PC-9 (cell line): ENCODE measurements around the gene ERP27. TPM values are rescaled to one million over a fixed set of nuclear protein-coding genes. Genes with fewer than 3 reads are reported as not detected.

Source experiments
- BruUV-seq: library from RNA; stranded (reverse); fragments of 400-500 nt; replicated peaks from 2 replicates; lab custom pipeline; 2021; lab: Mats Ljungman, UMichigan
- CTCF ChIA-PET: fragments of 300-600 bp; sonication (Branson Sonifier 250); formaldehyde crosslinking; loops from one replicate; lab custom pipeline; 2022; ENCODE audit warnings: antibody characterized with exemption; lab: Charles Lee
- POLR2A ChIA-PET: fragments of 300-600 bp; sonication (Branson Sonifier 250); formaldehyde crosslinking; loops from one replicate; lab custom pipeline; 2022; ENCODE audit warnings: antibody characterized with exemption; ENCODE audit not compliant: unreplicated experiment; lab: Charles Lee
- DNase-seq, 2 experiments: peaks; one replicate each; pipeline versions ENCODE4 v3.0.0 to v3.0.0-alpha.2; 2015 to 2022; ENCODE audit warnings: mixed read lengths in 1 of 2
- H2AFZ ChIP-seq: fragments of 200-600 bp; sonication (generic); 2 replicates; pipeline ENCODE4 v1.8.1; 2017; ENCODE audit warnings: antibody characterized with exemption
- H3F3A ChIP-seq: fragments of 200-600 bp; sonication (generic); 2 replicates; pipeline ENCODE4 v1.8.1; 2017; ENCODE audit warnings: antibody characterized with exemption, mild to moderate bottlenecking, low read depth; ENCODE audit not compliant: insufficient read depth
- H3K27ac ChIP-seq: fragments of 200-600 bp; sonication (generic); 2 replicates; pipeline ENCODE4 v1.6.1; 2016; ENCODE audit warnings: mixed run types
- H3K27me3 ChIP-seq: fragments of 200-600 bp; sonication (generic); 2 replicates; pipeline ENCODE4 v1.6.1; 2016; ENCODE audit warnings: low read depth, mixed run types; ENCODE audit not compliant: insufficient read depth
- H3K36me3 ChIP-seq: fragments of 200-600 bp; sonication (generic); 2 replicates; pipeline ENCODE4 v1.6.1; 2016; ENCODE audit warnings: low read depth, mixed run types
- H3K4me1 ChIP-seq: fragments of 200-600 bp; sonication (generic); replicated peaks from 2 replicates; pipeline ENCODE4 v1.6.1; 2016; ENCODE audit warnings: mixed run types; ENCODE audit not compliant: insufficient read depth
- H3K4me2 ChIP-seq: fragments of 200-600 bp; sonication (generic); 2 replicates; pipeline ENCODE4 v1.6.1; 2017; ENCODE audit warnings: mixed run types
- H3K4me3 ChIP-seq: fragments of 200-600 bp; sonication (generic); 2 replicates; pipeline ENCODE4 v1.6.1; 2016; ENCODE audit warnings: mixed run types
- H3K79me2 ChIP-seq: fragments of 200-600 bp; sonication (generic); 2 replicates; pipeline ENCODE4 v1.6.1; 2017; ENCODE audit warnings: low read depth, mixed run types
- H3K9me2 ChIP-seq: fragments of 200-600 bp; sonication (generic); 2 replicates; pipeline ENCODE4 v1.8.1; 2017; ENCODE audit warnings: mild to moderate bottlenecking; ENCODE audit not compliant: insufficient read depth
- H3K9me3 ChIP-seq: fragments of 200-600 bp; sonication (generic); 2 replicates; pipeline ENCODE4 v1.8.1; 2016; ENCODE audit warnings: low read depth; ENCODE audit not compliant: insufficient read depth
- H4K20me1 ChIP-seq: fragments of 200-600 bp; sonication (generic); 2 replicates; pipeline ENCODE4 v1.8.1; 2017; ENCODE audit not compliant: insufficient read depth
- CTCF ChIP-seq: fragments of 200-600 bp; sonication (generic); conservative IDR thresholded peaks from 2 replicates; pipeline ENCODE4 v1.6.1; 2017; ENCODE audit warnings: mixed run types, antibody characterized with exemption, mild to moderate bottlenecking, moderate library complexity
- EZH2 ChIP-seq: fragments of 200-600 bp; sonication (generic); IDR thresholded peaks from 2 replicates; pipeline ENCODE4 v1.8.0; 2017; ENCODE audit warnings: antibody characterized with exemption, low read depth
- intact Hi-C: fragments of 100-400 bp; cut with micrococcal nuclease; formaldehyde crosslinking; loops from one replicate; pipeline ENCODE4 v1.10.0; 2022; ENCODE audit not compliant: unreplicated experiment
- total RNA-seq: library from RNA; stranded (reverse); gene quantifications from 2 replicates; pipeline ENCODE4 v1.2.3, GENCODE V29; 2021

ERP27 gene
- total RNA-seq, 1 experiment from 2014 or later: 33.4 TPM

DNA sequence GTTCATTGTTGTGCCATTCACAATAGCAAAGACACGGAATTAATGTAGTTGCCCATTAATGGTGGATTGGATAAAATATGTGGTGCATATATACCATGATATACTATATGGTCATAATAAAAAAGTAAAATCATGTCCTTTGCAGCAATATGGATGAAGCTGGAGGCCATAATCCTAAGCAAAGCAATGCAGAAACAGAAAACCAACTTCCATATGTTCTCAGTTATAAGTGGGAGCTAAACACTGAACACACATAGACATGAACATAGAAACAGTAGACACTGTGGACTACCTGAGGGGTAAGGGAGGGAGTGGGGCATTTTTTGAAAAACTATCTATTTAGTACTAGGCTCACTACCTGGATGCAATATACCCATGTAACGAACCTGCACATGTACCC, 3.0 kb upstream of the ERP27 start:
- Histone ChIP-seq H3K9me3 (no peaks in the 10 kb centered on the region), H3F3A (no peaks in the 10 kb centered on the region), H2AFZ (no peak overlapping the region), H3K27ac (no peak overlapping the region), H3K4me3 (no peak overlapping the region), H3K36me3 (peaks cover 26% of the 10 kb centered on the region; the same call in 1 of the 2 replicates), H3K79me2 (no peaks in the 10 kb centered on the region), H3K4me1 (no peaks in the 10 kb centered on the region), H3K27me3 (no peaks in the 10 kb centered on the region), H3K9me2 (no peaks in the 10 kb centered on the region), H4K20me1 (no peaks in the 10 kb centered on the region), H3K4me2 (no peak overlapping the region)
- TF ChIP-seq EZH2 (no peak), CTCF (no peak)
- CTCF ChIA-PET: no interaction called here
- POLR2A ChIA-PET: no interaction called here
- intact Hi-C loops: no loop called here
- BruUV-seq: no TSS peak
- no peak for DNase-seq

DNA sequence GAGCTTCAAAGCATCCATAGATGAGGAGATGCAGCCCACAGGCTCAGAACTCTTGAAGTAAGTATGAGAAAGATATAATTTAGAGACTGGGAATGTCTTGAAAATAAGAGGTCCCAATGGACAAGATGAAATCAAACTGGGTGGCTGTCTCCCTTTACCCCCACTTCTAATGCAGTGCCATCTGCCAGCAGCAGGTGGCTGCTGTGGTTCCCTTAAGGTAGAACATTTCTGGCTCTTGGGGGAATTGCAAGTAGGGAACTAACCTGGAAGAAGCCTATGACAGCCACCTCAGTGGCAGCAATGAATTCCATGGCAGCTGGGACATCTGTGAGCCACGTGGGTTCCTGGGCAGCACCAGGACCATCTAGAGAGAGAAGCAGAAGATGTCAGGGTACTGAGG, 648 bp downstream of the ERP27 start:
- H3K4me1 ChIP-seq: peaks cover 32% of the 10 kb centered on the region
- BruUV-seq: no TSS peak
- ChIA-PET CTCF (no interaction called here), POLR2A (no interaction called here)
- H2AFZ ChIP-seq: no peak overlapping the region
- H3F3A ChIP-seq: peaks cover 17% of the 10 kb centered on the region
- no peak overlapping the region for H3K4me2 ChIP-seq
- DNase-seq: no peak
- H3K9me3 ChIP-seq: peaks cover 9% of the 10 kb centered on the region
- no peak overlapping the region for H3K4me3 ChIP-seq
- no peaks in the 10 kb centered on the region for H4K20me1 ChIP-seq
- peaks cover 29% of the 10 kb centered on the region for H3K36me3 ChIP-seq
- no peak overlapping the region for H3K27ac ChIP-seq
- TF ChIP-seq CTCF (no peak; the same call in 1 of the 2 replicates), EZH2 (no peak)
- no peaks in the 10 kb centered on the region for H3K9me2 ChIP-seq
- intact Hi-C loops: no loop called here
- H3K27me3 ChIP-seq: no peaks in the 10 kb centered on the region
- H3K79me2 ChIP-seq: no peaks in the 10 kb centered on the region

- POLR2A ChIA-PET: interaction anchor here (0.6 to 0.7 kb wide), 2 partner anchors 53 to 1872 kb away, joined by 3 read pairs; no protein-coding TSS in a partner anchor
Observed at GRCh38 chr12:14937014-14937413, 1.3 kb downstream of the ERP27 start.

More at GRCh38 chr12:14937014-14937413, 1.3 kb downstream of the ERP27 start:
- Histone ChIP-seq H3K9me3 (peaks cover 9% of the 10 kb centered on the region), H3K27me3 (no peaks in the 10 kb centered on the region), H3K79me2 (no peaks in the 10 kb centered on the region), H3F3A (peaks cover 23% of the 10 kb centered on the region), H3K36me3 (peaks cover 22% of the 10 kb centered on the region), H3K4me1 (peaks cover 39% of the 10 kb centered on the region), H4K20me1 (no peaks in the 10 kb centered on the region), H3K9me2 (no peaks in the 10 kb centered on the region), H2AFZ (no peak overlapping the region), H3K4me2 (no peak overlapping the region), H3K27ac (no peak overlapping the region), H3K4me3 (no peak overlapping the region)
- DNase-seq: no peak
- CTCF ChIA-PET: no interaction called here
- BruUV-seq: no TSS peak
- TF ChIP-seq CTCF: no peak
- TF ChIP-seq EZH2: no peak
- intact Hi-C loops: no loop called here
